K562 (cell line): ENCODE measurements around the gene IQCN. TPM values are rescaled to one million over a fixed set of nuclear protein-coding genes. Genes with fewer than 3 reads are reported as not detected.

ENCODE experiments used
- ATF1 ChIP-seq, 2 experiments: fragments of 450-650 bp in 1 of 2; IDR thresholded peaks; 2 replicates each; pipeline ENCODE4 v1.6.1; 2016; ENCODE audit warnings: missing compliant biosample characterization in 1 of 2, missing genetic modification characterization in 1 of 2
- BRD4 ChIP-seq: fragments of 200-600 bp; sonication (generic); IDR thresholded peaks from 2 replicates; pipeline ENCODE4 v1.6.1; 2017; ENCODE audit warnings: inconsistent platforms
- CHAMP1 ChIP-seq: fragments of 450-650 bp; IDR thresholded peaks from 2 replicates; pipeline ENCODE4 v1.6.1; 2016; ENCODE audit warnings: mild to moderate bottlenecking
- DNMT1 ChIP-seq: fragments of 450-650 bp; IDR thresholded peaks from 2 replicates; pipeline ENCODE4 v1.6.1; 2016; ENCODE audit warnings: antibody characterized with exemption, mild to moderate bottlenecking
- E2F6 ChIP-seq, 2 experiments: IDR thresholded peaks; 2 replicates each; pipeline ENCODE4 v1.6.1; 2011; ENCODE audit warnings: borderline replicate concordance in 1 of 2, control low read depth in 1 of 2, low read depth in 1 of 2, low read length in 1 of 2, mild to moderate bottlenecking in 1 of 2, mixed read lengths in 1 of 2, moderate library complexity in 1 of 2; ENCODE audit not compliant: insufficient read depth in 1 of 2, insufficient read length in 1 of 2, poor library complexity in 1 of 2, severe bottlenecking in 1 of 2; ENCODE audit errors: extremely low read depth in 1 of 2
- FIP1L1 ChIP-seq: fragments of 200-400 bp; formaldehyde crosslinking; IDR thresholded peaks from 2 replicates; pipeline ENCODE4 v1.6.1; 2018; ENCODE audit warnings: mild to moderate bottlenecking, low read depth, low read length; ENCODE audit not compliant: poor library complexity, severe bottlenecking
- FOXJ2 ChIP-seq: fragments of 200-800 bp; sonication (Bioruptor generic); IDR thresholded peaks from 2 replicates; pipeline ENCODE4 v1.6.1; 2016; ENCODE audit warnings: missing genetic modification characterization, missing compliant biosample characterization
- GTF2F1 ChIP-seq: IDR thresholded peaks from 2 replicates; pipeline ENCODE4 v1.6.1; 2011; ENCODE audit warnings: low read depth, low read length, improper control_type of control experiment
- HDGF ChIP-seq: fragments of 450-650 bp; IDR thresholded peaks from 2 replicates; pipeline ENCODE4 v1.6.1; 2016
- NCOA6 ChIP-seq: fragments of 450-650 bp; IDR thresholded peaks from 2 replicates; pipeline ENCODE4 v1.6.1; 2017; ENCODE audit warnings: mild to moderate bottlenecking
- NELFE ChIP-seq: IDR thresholded peaks from 2 replicates; pipeline ENCODE4 v1.6.1; 2011; ENCODE audit warnings: mild to moderate bottlenecking; ENCODE audit not compliant: insufficient read depth, insufficient read length
- NFIC ChIP-seq: fragments of 450-650 bp; IDR thresholded peaks from 2 replicates; pipeline ENCODE4 v1.6.1; 2017; ENCODE audit warnings: mild to moderate bottlenecking, inconsistent platforms
- NKRF ChIP-seq: fragments of 450-650 bp; IDR thresholded peaks from 2 replicates; pipeline ENCODE4 v1.6.1; 2016; ENCODE audit warnings: borderline replicate concordance
- POLR3A ChIP-seq: IDR thresholded peaks from 2 replicates; pipeline ENCODE4 v1.6.1; 2011; ENCODE audit warnings: borderline replicate concordance, mild to moderate bottlenecking, moderate library complexity; ENCODE audit not compliant: insufficient read length, insufficient read depth; ENCODE audit errors: extremely low read depth
- RBM34 ChIP-seq: fragments of 200-400 bp; formaldehyde crosslinking; IDR thresholded peaks from 2 replicates; pipeline ENCODE4 v1.6.1; 2018; ENCODE audit warnings: low read length, borderline replicate concordance; ENCODE audit not compliant: insufficient read depth
- SMARCA4 ChIP-seq: fragments of 450-650 bp; IDR thresholded peaks from 2 replicates; pipeline ENCODE4 v1.6.1; 2016
- SNRNP70 ChIP-seq: fragments of 200-400 bp; formaldehyde crosslinking; optimal IDR thresholded peaks from 2 replicates; pipeline ENCODE3; 2017; ENCODE audit warnings: low read depth, low read length
- TCF15 ChIP-seq: fragments of 250-450 bp; sonication (Bioruptor Pico); IDR thresholded peaks from 2 replicates; pipeline ENCODE4 v1.8.0; 2022; ENCODE audit warnings: moderate library complexity, mild to moderate bottlenecking, inconsistent platforms
- ZNF124 ChIP-seq: sonication (generic); formaldehyde crosslinking; IDR thresholded peaks from 2 replicates; pipeline ENCODE4 v1.8.1; 2022; ENCODE audit warnings: missing genetic modification reagents
- ZNF696 ChIP-seq: fragments of 250-450 bp; sonication (Bioruptor Pico); conservative IDR thresholded peaks from 2 replicates; pipeline ENCODE4 v1.4.0; 2020; ENCODE audit warnings: mild to moderate bottlenecking, moderate library complexity
- ZNF780A ChIP-seq: fragments of 250-450 bp; sonication (Bioruptor Pico); IDR thresholded peaks from 2 replicates; pipeline ENCODE4 v1.5.0; 2021; ENCODE audit warnings: mild to moderate bottlenecking
- ZSCAN32 ChIP-seq: fragments of 450-650 bp; formaldehyde crosslinking; IDR thresholded peaks from 2 replicates; pipeline ENCODE4 v1.4.0; 2020; ENCODE audit warnings: mild to moderate bottlenecking, moderate library complexity
- polyA plus RNA-seq, 8 experiments: library from polyadenylated mRNA; depleted of rRNA in 4 of 8; stranded (reverse) in 5 of 8; unstranded in 3 of 8; fragments of >200 nt; fragmentation: Nextera tagmentation in 2 of 8; fragmentation: Illumina TruSeq in 1 of 8; extraction: Ambion mirVana in 2 of 8; extraction: Trizol in 1 of 8; gene quantifications; 2 replicates each; pipeline versions ENCODE4 v1.2.1 to v1.2.3, GENCODE V29; 2011 to 2014; ENCODE audit warnings: inconsistent platforms in 1 of 8, missing spikeins in 1 of 8
- total RNA-seq, 7 experiments: library from RNA; depleted of rRNA in 6 of 7; stranded (reverse); fragments of >200 nt in 6 of 7; fragmentation: Illumina TruSeq in 2 of 7; extraction: Trizol in 2 of 7; gene quantifications; 2 replicates each; pipeline versions ENCODE4 v1.2.1 to v1.2.3, GENCODE V29; 2011 to 2021; ENCODE audit warnings: low replicate concordance in 1 of 7

IQCN gene
- total and polyA plus RNA-seq, 9 of the 15 experiments (the other 6 are each of a cell fraction or from before 2014, with no cell fraction given) = 0.01 to 0.07 (median 0.04) TPM; not detected in 3

- peak; percentile 90 for TF ChIP-seq FIP1L1
- no peak for TF ChIP-seq TCF15
- no peak for TF ChIP-seq ZNF780A (CRISPR knock-in tag)
- 0 out of 2 replicates have a peak, but pooled peaks have one; percentile 79 for TF ChIP-seq DNMT1
- TF ChIP-seq ZNF696 (CRISPR knock-in tag) = no peak
- TF ChIP-seq ZSCAN32 = no peak; the same call in 1 of the 2 replicates
- 0 out of 2 replicates have a peak, but pooled peaks have one; percentile 30 for TF ChIP-seq HDGF
- TF ChIP-seq POLR3A = no peak
- TF ChIP-seq NCOA6 = no peak
- peak; percentile 60 for TF ChIP-seq BRD4
- TF ChIP-seq GTF2F1 = 0 out of 2 replicates have a peak, but pooled peaks have one; percentile 22
- TF ChIP-seq FOXJ2 (tag) = 0 out of 2 replicates have a peak, but pooled peaks have one; percentile 13
- peak; percentile 52; the same call in 1 of the 2 replicates for TF ChIP-seq SMARCA4
- TF ChIP-seq ATF1 (CRISPR knock-in tag; IDR thresholded peaks at IDR 0.05) = no peak
- TF ChIP-seq ATF1 (tag; IDR thresholded peaks at IDR 0.05) = 0 out of 2 replicates have a peak, but pooled peaks have one; percentile 35
- no peak for TF ChIP-seq RBM34
- TF ChIP-seq NKRF = peak; percentile 76
- peak; percentile 27 for TF ChIP-seq NFIC
- TF ChIP-seq NELFE = no peak
- no peak for TF ChIP-seq SNRNP70
- TF ChIP-seq E2F6 (IDR thresholded peaks at IDR 0.05; ENCODE audit: borderline replicate concordance in 1 of 2, extremely low read depth in 1 of 2, insufficient read depth in 1 of 2, insufficient read length in 1 of 2, low read depth in 1 of 2, low read length in 1 of 2, poor library complexity in 1 of 2, severe bottlenecking in 1 of 2) = peak in 1 of 2 experiments; percentile 32
- TF ChIP-seq ZNF124 (CRISPR knock-in tag) = no peak
- no peak for TF ChIP-seq CHAMP1
Observed at GRCh38 chr19:18279516-18280246, 5.4 kb upstream of the IQCN start (continued).
